HL-60 (cell line): Measurements from ENCODE around the gene SLC22A17.

Experiments used
- DNase-seq, 2 experiments: peaks; one replicate each; pipeline ENCODE4 v3.0.0-alpha.2; 2010 to 2020; ENCODE audit warnings: low read depth in 1 of 2, low spot score in 1 of 2
- H3K27ac ChIP-seq: fragments of 250-450 bp; sonication (Bioruptor Pico); replicated peaks from 2 replicates; pipeline ENCODE4 v1.5.1; 2020; ENCODE audit warnings: mild to moderate bottlenecking, moderate library complexity
- H3K27me3 ChIP-seq: fragments of 250-450 bp; sonication (Bioruptor Pico); 2 replicates; pipeline ENCODE4 v1.5.1; 2021; ENCODE audit warnings: mild to moderate bottlenecking, moderate library complexity; ENCODE audit not compliant: insufficient read depth, poor library complexity, severe bottlenecking
- H3K4me3 ChIP-seq: replicated peaks from 2 replicates; pipeline ENCODE4 v1.5.1; 2011; ENCODE audit warnings: mild to moderate bottlenecking, control low read depth, low read length; ENCODE audit not compliant: insufficient read depth
- CTCF ChIP-seq: IDR thresholded peaks from one replicate; pipeline ENCODE4 v1.5.1; 2011; ENCODE audit warnings: low read length, control low read depth, inconsistent platforms; ENCODE audit not compliant: insufficient read depth
- GABPA ChIP-seq: IDR thresholded peaks from 2 replicates; pipeline ENCODE4 v1.6.1; 2012; ENCODE audit warnings: low read depth
- POLR2AphosphoS5 ChIP-seq: IDR thresholded peaks from 2 replicates; pipeline ENCODE4 v1.6.1; 2012; ENCODE audit warnings: low read depth
- REST ChIP-seq: IDR thresholded peaks from 2 replicates; pipeline ENCODE4 v1.6.1; 2012; ENCODE audit warnings: low read depth; ENCODE audit not compliant: insufficient replicate concordance
- SPI1 ChIP-seq: IDR thresholded peaks from 2 replicates; pipeline ENCODE4 v1.6.1; 2012; ENCODE audit warnings: low read depth, mild to moderate bottlenecking, borderline replicate concordance

SLC22A17 gene

GRCh38 chr14:23347406-23348296, 5.0 kb downstream of the SLC22A17 start:
- H3K4me3 ChIP-seq, result no peak overlapping the region
- H3K27ac ChIP-seq, result no peak overlapping the region
- peaks cover 19% of the 10 kb centered on the region for H3K27me3 ChIP-seq
- no peak for DNase-seq
- TF ChIP-seq GABPA, result no peak
- no peak for TF ChIP-seq CTCF
- TF ChIP-seq POLR2AphosphoS5, result no peak
- no peak for TF ChIP-seq SPI1
- no peak for TF ChIP-seq REST

GRCh38 chr14:23346693-23347405, 5.8 kb downstream of the SLC22A17 start:
- TF ChIP-seq GABPA (no peak), REST (no peak), SPI1 (no peak), POLR2AphosphoS5 (no peak), CTCF (no peak)
- DNase-seq, result no peak
- H3K4me3 ChIP-seq, result no peak overlapping the region
- H3K27me3 ChIP-seq, result peaks cover 11% of the 10 kb centered on the region
- H3K27ac ChIP-seq, result no peak overlapping the region

GRCh38 chr14:23345987-23346692, 6.5 kb downstream of the SLC22A17 start:
- Histone ChIP-seq H3K4me3 (no peak overlapping the region), H3K27ac (no peak overlapping the region), H3K27me3 (peaks cover 4% of the 10 kb centered on the region)
- TF ChIP-seq CTCF (no peak), GABPA (no peak), POLR2AphosphoS5 (no peak), REST (no peak), SPI1 (no peak)
- no peak for DNase-seq
